Measurements from ENCODE around the gene DNAI1.
A peak's percentile ranks its signal among the peaks of the same experiment; 100 is the strongest.

DNA sequence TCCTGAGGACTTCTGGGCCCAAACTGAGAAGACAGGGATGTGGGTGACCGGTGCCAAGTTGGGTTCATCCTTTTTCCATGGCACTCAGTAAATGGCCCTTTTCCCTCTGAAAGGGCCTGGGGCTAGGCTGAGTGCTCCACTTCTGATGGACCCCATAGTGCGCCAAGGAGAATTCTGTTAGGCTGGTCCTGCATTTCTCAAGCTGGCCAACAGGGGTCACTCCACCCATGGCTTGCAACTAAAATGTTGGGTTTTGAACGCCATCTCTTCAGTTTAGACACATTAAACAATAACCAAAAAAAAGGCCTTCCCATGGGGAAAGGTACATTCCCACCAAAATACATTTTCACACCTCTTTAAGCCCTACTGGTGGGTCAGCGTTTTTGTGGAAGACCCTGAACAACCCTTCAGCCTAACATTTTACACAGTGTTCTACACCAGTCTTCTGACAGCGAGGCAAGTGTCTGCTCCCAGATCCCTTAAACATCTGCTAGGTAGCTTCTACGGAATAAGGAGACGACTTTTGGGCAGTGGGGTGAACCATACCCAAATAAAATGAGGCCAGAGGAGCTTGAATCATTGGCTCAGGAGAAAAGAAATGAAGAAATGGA lies 103.6 kb downstream of the DNAI1 start:
- TF ChIP-seq CTCF (IDR thresholded peaks at IDR 0.05) (peak in 1 of 5 experiments; percentile 31), POLR2A (IDR thresholded peaks at IDR 0.05) (no peak), EP300 (IDR thresholded peaks at IDR 0.05) (no peak)

All from tibial nerve (tissue), 4 donors.